Mesenchymal stem cell (in vitro differentiated cells and primary cell): ENCODE measurements around the gene CNTNAP2.
"Not testable (repeated sequence)": the region's sequence is repeated elsewhere in the genome, so short reads cannot be mapped to it uniquely, and the experiment has no call there.

Experiments used
- DNase-seq: peaks from one replicate; pipeline ENCODE4 v3.0.0-alpha.2; 2013
- H2AFZ ChIP-seq: one replicate; pipeline ENCODE4 v1.6.1; 2013; ENCODE audit warnings: low read depth, mild to moderate bottlenecking, control low read depth, inconsistent platforms, low read length, moderate library complexity
- H2AK5ac ChIP-seq: 2 replicates; pipeline ENCODE4 v1.6.1; 2013; ENCODE audit warnings: low read length, moderate library complexity, mild to moderate bottlenecking, inconsistent platforms; ENCODE audit not compliant: severe bottlenecking
- H2BK120ac ChIP-seq: one replicate; pipeline ENCODE4 v1.6.1; 2013; ENCODE audit warnings: low read depth, mild to moderate bottlenecking, inconsistent platforms, low read length, moderate library complexity
- H2BK12ac ChIP-seq, 2 experiments: one replicate each; pipeline ENCODE4 v1.6.1; 2013; ENCODE audit warnings: inconsistent platforms in 2 of 2, low read length in 2 of 2, mild to moderate bottlenecking in 2 of 2, moderate library complexity in 2 of 2, control low read depth in 1 of 2
- H2BK15ac ChIP-seq: one replicate; pipeline ENCODE4 v1.6.1; 2013; ENCODE audit warnings: mild to moderate bottlenecking, low read depth, inconsistent platforms; ENCODE audit not compliant: poor library complexity, severe bottlenecking
- H2BK5ac ChIP-seq: 2 replicates; pipeline ENCODE4 v1.6.1; 2013; ENCODE audit warnings: low read depth, mild to moderate bottlenecking, low read length, control low read depth, inconsistent platforms; ENCODE audit not compliant: poor library complexity, severe bottlenecking
- H3K14ac ChIP-seq, 2 experiments: one replicate each; pipeline ENCODE4 v1.6.1; 2013; ENCODE audit warnings: inconsistent platforms in 2 of 2, low read length in 2 of 2, control low read depth in 1 of 2, mild to moderate bottlenecking in 1 of 2, moderate library complexity in 1 of 2
- H3K18ac ChIP-seq, 2 experiments: one replicate each; pipeline ENCODE4 v1.6.1; 2013; ENCODE audit warnings: inconsistent platforms in 2 of 2, low read length in 2 of 2, control low read depth in 1 of 2, low read depth in 1 of 2, mild to moderate bottlenecking in 1 of 2
- H3K23ac ChIP-seq, 2 experiments: one replicate each; pipeline ENCODE4 v1.6.1; 2013; ENCODE audit warnings: inconsistent platforms in 2 of 2, low read length in 2 of 2, mild to moderate bottlenecking in 2 of 2, moderate library complexity in 2 of 2, control low read depth in 1 of 2
- H3K27ac ChIP-seq: 2 replicates; pipeline ENCODE4 v1.5.1; 2013; ENCODE audit warnings: mild to moderate bottlenecking, moderate library complexity, low read length, control low read depth, inconsistent platforms; ENCODE audit not compliant: poor library complexity, severe bottlenecking
- H3K27me3 ChIP-seq, 2 experiments: 2 replicates each; pipeline versions ENCODE4 v1.6.1 to v1.7.0; 2013; ENCODE audit warnings: low read length in 2 of 2, mild to moderate bottlenecking in 2 of 2, moderate library complexity in 2 of 2, control low read depth in 1 of 2, inconsistent platforms in 1 of 2; ENCODE audit not compliant: control insufficient read depth in 1 of 2, insufficient read depth in 1 of 2
- H3K36me3 ChIP-seq, 2 experiments: 2 replicates each; pipeline versions ENCODE4 v1.6.1 to v1.7.0; 2013; ENCODE audit warnings: low read length in 2 of 2, control low read depth in 1 of 2, inconsistent platforms in 1 of 2, low read depth in 1 of 2, mild to moderate bottlenecking in 1 of 2; ENCODE audit not compliant: insufficient read depth in 2 of 2, control insufficient read depth in 1 of 2
- H3K4ac ChIP-seq, 2 experiments: one replicate each; pipeline ENCODE4 v1.6.1; 2013; ENCODE audit warnings: inconsistent platforms in 2 of 2, low read length in 2 of 2, mild to moderate bottlenecking in 2 of 2, moderate library complexity in 2 of 2, control low read depth in 1 of 2, low read depth in 1 of 2
- H3K4me1 ChIP-seq: 2 replicates; pipeline ENCODE4 v1.6.1; 2013; ENCODE audit warnings: low read depth, low read length, control low read depth; ENCODE audit not compliant: control insufficient read depth, insufficient read depth
- H3K4me2 ChIP-seq: 2 replicates; pipeline ENCODE4 v1.6.1; 2013; ENCODE audit warnings: low read length, mild to moderate bottlenecking, inconsistent platforms; ENCODE audit not compliant: poor library complexity, severe bottlenecking
- H3K4me3 ChIP-seq, 2 experiments: 2 replicates each; pipeline versions ENCODE4 v1.5.1 to v1.7.0; 2013; ENCODE audit warnings: low read length in 2 of 2, mild to moderate bottlenecking in 2 of 2, control low read depth in 1 of 2, low read depth in 1 of 2; ENCODE audit not compliant: insufficient read depth in 1 of 2
- H3K79me1 ChIP-seq: replicated peaks from 2 replicates; pipeline ENCODE4 v1.6.1; 2013; ENCODE audit warnings: mild to moderate bottlenecking, control low read depth, low read length, inconsistent platforms; ENCODE audit not compliant: poor library complexity, severe bottlenecking
- H3K9ac ChIP-seq: 2 replicates; pipeline ENCODE4 v1.7.0; 2013; ENCODE audit warnings: mild to moderate bottlenecking, low read length, moderate library complexity
- H3K9me3 ChIP-seq: 2 replicates; pipeline ENCODE4 v1.7.0; 2013; ENCODE audit warnings: mild to moderate bottlenecking, low read length; ENCODE audit not compliant: control insufficient read depth
- H4K8ac ChIP-seq: one replicate; pipeline ENCODE4 v1.6.1; 2013; ENCODE audit warnings: inconsistent platforms, mild to moderate bottlenecking, low read length, moderate library complexity
- H4K91ac ChIP-seq: one replicate; pipeline ENCODE4 v1.6.1; 2013; ENCODE audit warnings: mild to moderate bottlenecking, low read length, inconsistent platforms
- WGBS: methylation state at CpG from one replicate; pipeline ENCODE4 v1.1.7; 2013; ENCODE audit warnings: mixed read lengths; 5-methylcytosine and 5-hydroxymethylcytosine counted together

Gene CNTNAP2

GRCh38 chr7:146235195-146235594 lies 118.6 kb downstream of the CNTNAP2 start:
- H3K18ac ChIP-seq: no peak overlapping the region
- no peak overlapping the region for H2AFZ ChIP-seq
- no peak overlapping the region for H4K8ac ChIP-seq
- no peak overlapping the region for H4K91ac ChIP-seq
- no peaks in the 10 kb centered on the region for H3K27me3 ChIP-seq
- H3K4me2 ChIP-seq: no peak overlapping the region
- H3K4me3 ChIP-seq: no peak overlapping the region
- no peak overlapping the region for H3K27ac ChIP-seq
- H2BK5ac ChIP-seq: no peak overlapping the region
- no peak overlapping the region for H2AK5ac ChIP-seq
- H3K9me3 ChIP-seq: no peaks in the 10 kb centered on the region
- no peak overlapping the region for H2BK15ac ChIP-seq
- no peak overlapping the region for H2BK120ac ChIP-seq
- H3K79me1 ChIP-seq: no peaks in the 10 kb centered on the region
- H3K23ac ChIP-seq: no peak overlapping the region
- DNase-seq: no peak
- no peak overlapping the region for H3K4ac ChIP-seq
- no peaks in the 10 kb centered on the region for H3K36me3 ChIP-seq
- no peaks in the 10 kb centered on the region for H3K4me1 ChIP-seq
- H2BK12ac ChIP-seq: no peak overlapping the region
- H3K9ac ChIP-seq: no peak overlapping the region
- H3K14ac ChIP-seq: no peak overlapping the region
- WGBS: 55% methylated on average over 1 of the region's 1 CpG

- Histone ChIP-seq H2BK12ac (no peak overlapping the region), H2BK120ac (no peak overlapping the region), H4K91ac (no peak overlapping the region), H3K23ac (no peak overlapping the region), H3K27ac (no peak overlapping the region), H3K4me1 (no peaks in the 10 kb centered on the region), H3K18ac (no peak overlapping the region), H3K14ac (no peak overlapping the region), H3K4ac (no peak overlapping the region), H3K9ac (no peak overlapping the region), H3K4me3 (no peak overlapping the region), H2AFZ (no peak overlapping the region), H3K36me3 (no peaks in the 10 kb centered on the region), H3K4me2 (no peak overlapping the region), H2BK5ac (no peak overlapping the region), H3K79me1 (no peaks in the 10 kb centered on the region), H3K9me3 (no peaks in the 10 kb centered on the region), H3K27me3 (no peaks in the 10 kb centered on the region), H2BK15ac (no peak overlapping the region), H2AK5ac (no peak overlapping the region), H4K8ac (no peak overlapping the region)
- DNase-seq: no peak
These were observed 126.1 kb downstream of the CNTNAP2 start for GRCh38 chr7:146242661-146243060.

DNA sequence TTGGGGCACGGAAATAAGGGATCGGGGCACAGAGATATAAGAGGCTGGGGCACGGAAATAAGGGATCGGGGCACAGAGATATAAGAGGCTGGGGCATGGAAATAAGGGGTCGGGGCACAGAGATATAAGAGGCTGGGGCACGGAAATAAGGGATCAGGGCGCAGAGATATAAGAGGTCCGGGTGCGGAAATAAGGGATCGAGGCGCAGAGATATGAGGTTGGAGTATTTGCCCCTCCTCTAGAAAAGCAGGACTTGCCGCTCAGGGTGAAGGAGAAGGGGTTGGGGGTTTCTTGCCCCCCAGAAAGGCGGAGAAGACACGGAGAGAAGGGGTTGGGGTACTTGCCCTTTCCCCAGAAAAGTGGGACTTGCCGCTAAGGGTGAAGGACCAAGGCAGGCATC lies 131.4 kb downstream of the CNTNAP2 start:
- not testable (repeated sequence) for H3K4me2 ChIP-seq, H2AFZ ChIP-seq, DNase-seq, H3K79me1 ChIP-seq, H3K18ac ChIP-seq, H3K4me1 ChIP-seq, H2BK120ac ChIP-seq, H2BK12ac ChIP-seq, H3K4ac ChIP-seq, H3K27me3 ChIP-seq, H3K36me3 ChIP-seq, H4K8ac ChIP-seq, H2BK15ac ChIP-seq, H3K14ac ChIP-seq, H2BK5ac ChIP-seq, H4K91ac ChIP-seq, H3K23ac ChIP-seq, H2AK5ac ChIP-seq, H3K9ac ChIP-seq, H3K4me3 ChIP-seq, H3K27ac ChIP-seq
- peaks cover 12% of the 10 kb centered on the region for H3K9me3 ChIP-seq
- 24% methylated on average over 15 of the region's 15 CpGs for WGBS

DNA sequence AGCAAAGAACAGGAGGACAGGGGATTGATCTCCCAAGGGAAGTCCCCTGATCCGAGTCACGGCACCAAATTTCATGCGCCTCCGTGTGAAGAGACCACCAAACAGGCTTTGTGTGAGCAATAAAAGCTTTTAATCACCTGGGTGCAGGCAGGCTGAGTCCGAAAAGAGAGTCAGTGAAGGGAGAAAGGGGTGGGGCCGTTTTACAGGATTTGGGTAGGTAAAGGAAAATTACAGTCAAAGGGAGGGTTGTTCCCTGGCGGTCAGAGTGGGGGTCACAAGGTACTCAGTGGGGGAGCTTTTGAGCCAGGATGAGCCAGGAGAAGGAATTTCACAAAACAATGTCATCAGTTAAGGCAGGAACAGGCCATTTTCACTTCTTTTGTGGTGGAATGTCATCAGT lies 132.1 kb downstream of the CNTNAP2 start:
- not testable (repeated sequence) for H3K36me3 ChIP-seq, H2BK15ac ChIP-seq, H3K27ac ChIP-seq, H3K4me3 ChIP-seq, H2AFZ ChIP-seq, H3K23ac ChIP-seq, H3K18ac ChIP-seq, H3K79me1 ChIP-seq, H2BK5ac ChIP-seq, H4K91ac ChIP-seq, H3K14ac ChIP-seq, H2AK5ac ChIP-seq, H2BK120ac ChIP-seq, H4K8ac ChIP-seq, H3K27me3 ChIP-seq, H3K9ac ChIP-seq, H3K4ac ChIP-seq, H2BK12ac ChIP-seq, DNase-seq, H3K4me1 ChIP-seq
- Histone ChIP-seq H3K4me2 (peak overlapping the region; percentile 50), H3K9me3 (peaks cover 12% of the 10 kb centered on the region)
- 20% methylated on average over 7 of the region's 7 CpGs for WGBS
